Natural killer cell treated with Interleukin-12 subunit alpha and Interleukin-12 subunit beta and Interleukin-15 and Interleukin-18, amount 100 ng/mL, for 72 hours (primary cell): ENCODE data around the gene HCN3. TPM values are rescaled to one million over a fixed set of nuclear protein-coding genes. Genes with fewer than 3 reads are reported as not detected.

Experiments used
- ATAC-seq, 2 donors: fragments of 150-1000 bp; cut with Tn5 transposase in 1 of 2; sonication (Bioruptor Pico), chemical (Tn5 transposase) in 1 of 2; 2 replicates each; pipeline ENCODE4 v1.10.0; 2021
- DNase-seq: peaks from one replicate; pipeline ENCODE4 v3.0.0; 2022; ENCODE audit warnings: low spot score
- H3K27ac Mint-ChIP-seq, 2 donors: 1 replicate in 1 of 2; 2 replicates in 1 of 2; pipeline ENCODE4 v1.8.0; 2022; ENCODE audit warnings: mixed read lengths in 2 of 2, mild to moderate bottlenecking in 1 of 2, moderate library complexity in 1 of 2
- H3K27me3 Mint-ChIP-seq, 2 donors: 1 replicate in 1 of 2; 2 replicates in 1 of 2; pipeline ENCODE4 v1.8.0; 2022; ENCODE audit warnings: mixed read lengths in 2 of 2
- H3K36me3 Mint-ChIP-seq: one replicate; pipeline ENCODE4 v1.8.0; 2022; ENCODE audit warnings: mixed read lengths
- H3K4me1 Mint-ChIP-seq, 2 donors: 1 replicate in 1 of 2; 2 replicates in 1 of 2; pipeline ENCODE4 v1.8.0; 2022; ENCODE audit warnings: low read depth in 2 of 2, mixed read lengths in 2 of 2, mild to moderate bottlenecking in 1 of 2
- H3K4me3 Mint-ChIP-seq: one replicate; pipeline ENCODE4 v1.8.0; 2022; ENCODE audit warnings: mixed read lengths
- H3K9me3 Mint-ChIP-seq: 2 replicates; pipeline ENCODE4 v1.8.0; 2022; ENCODE audit warnings: mixed read lengths
- total RNA-seq, 2 donors: library from RNA; stranded (reverse); gene quantifications; one replicate each; pipeline ENCODE4 v1.2.3, GENCODE V29; 2022

HCN3 gene
- total RNA-seq, 2 donors from 2014 or later = 2.0 to 4.7 TPM

- Mint-ChIP-seq H3K4me1 (peaks cover 14 to 15% of the 10 kb centered on the region in 2 donors), H3K27me3 (no peaks in the 10 kb centered on the region), H3K27ac (peak overlapping the region in 1 of 2 donors; percentile 9), H3K36me3 (peaks cover 7% of the 10 kb centered on the region), H3K9me3 (no peaks in the 10 kb centered on the region), H3K4me3 (no peak overlapping the region)
- ATAC-seq = no peak
- no peak for DNase-seq
These were observed 52.8 kb downstream of the HCN3 start for GRCh38 chr1:155329980-155330598.

DNA sequence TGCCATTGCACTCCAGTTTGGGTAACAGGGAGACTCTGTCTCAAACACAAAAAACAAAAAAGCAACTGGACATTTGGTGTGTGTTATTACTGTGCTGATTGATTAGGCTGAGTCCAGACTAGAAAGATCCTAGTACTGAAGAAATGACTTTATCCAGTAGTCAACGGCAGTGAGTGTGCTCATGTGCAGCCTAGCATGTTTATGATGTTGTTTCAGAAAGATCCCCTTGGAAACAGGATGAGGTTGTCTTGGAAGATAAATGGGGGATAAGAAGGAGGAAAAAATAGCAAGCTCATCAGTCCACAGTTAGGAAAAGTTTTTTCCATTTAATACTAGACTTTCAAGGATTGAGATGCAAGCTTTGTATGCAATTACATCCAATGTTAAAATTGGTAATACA is 57.7 kb downstream of the HCN3 start:
- no peak overlapping the region for H3K27ac Mint-ChIP-seq
- no peaks in the 10 kb centered on the region for H3K27me3 Mint-ChIP-seq
- no peak overlapping the region for H3K4me3 Mint-ChIP-seq
- H3K36me3 Mint-ChIP-seq = peaks cover 29% of the 10 kb centered on the region
- no peaks in the 10 kb centered on the region for H3K9me3 Mint-ChIP-seq
- no peak for DNase-seq
- no peak for ATAC-seq
- peaks cover 7 to 8% of the 10 kb centered on the region in 2 donors for H3K4me1 Mint-ChIP-seq

Other genes starting within 250 kb of the HCN3 start
- under 1 TPM in 1 of 2 donors, not detected in 1; 0.57 TPM for gene DCST2, start 243.7 kb upstream of the HCN3 start, total RNA-seq
- gene DCST1, start 243.6 kb upstream of the HCN3 start, total RNA-seq = not detected
- gene ADAM15, start 226.1 kb upstream of the HCN3 start, total RNA-seq = 100 to 1,000 TPM in 1 of 2 donors, 10 to 100 TPM in 1; 42.1 to 107 TPM
- gene EFNA4, start 213.7 kb upstream of the HCN3 start, total RNA-seq = 1 to 10 TPM; 1.7 to 4.7 TPM
- 1 to 10 TPM in 1 of 2 donors, not detected in 1; 1.2 TPM for gene EFNA3, start 198.6 kb upstream of the HCN3 start, total RNA-seq
- gene EFNA1, start 149.6 kb upstream of the HCN3 start, total RNA-seq = not detected
- gene SLC50A1, start 141.6 kb upstream of the HCN3 start, total RNA-seq = 10 to 100 TPM; 28.8 to 36.3 TPM
- 10 to 100 TPM; 26.0 to 31.1 TPM for gene DPM3, start 136.9 kb upstream of the HCN3 start, total RNA-seq
- gene KRTCAP2, start 104.2 kb upstream of the HCN3 start, total RNA-seq = 100 to 1,000 TPM; 149 to 223 TPM
- 1 to 10 TPM; 3.6 to 9.3 TPM for gene TRIM46, start 103.6 kb upstream of the HCN3 start, total RNA-seq
- 1 to 10 TPM; 4.1 to 9.4 TPM for gene THBS3, start 69.6 kb upstream of the HCN3 start, total RNA-seq
- 10 to 100 TPM; 42.6 to 53.0 TPM for gene MTX1, start 68.8 kb upstream of the HCN3 start, total RNA-seq
- gene ENTREP3, start 22.0 kb upstream of the HCN3 start, total RNA-seq = 10 to 100 TPM; 12.3 to 38.0 TPM
- gene SCAMP3, start 15.1 kb upstream of the HCN3 start, total RNA-seq = 100 to 1,000 TPM; 134 to 169 TPM
- 100 to 1,000 TPM in 1 of 2 donors, 10 to 100 TPM in 1; 77.1 to 117 TPM for gene CLK2, start 4.0 kb upstream of the HCN3 start, total RNA-seq
- gene PKLR, start 24.0 kb downstream of the HCN3 start, total RNA-seq = not detected
- gene FDPS, start 31.4 kb downstream of the HCN3 start, total RNA-seq = 100 to 1,000 TPM; 251 to 386 TPM
- gene RUSC1, start 43.4 kb downstream of the HCN3 start, total RNA-seq = 10 to 100 TPM; 26.2 to 40.1 TPM